NB4 (cell line): ENCODE measurements around the gene CYLD.

Experiments used
- POLR2A ChIP-seq: IDR thresholded peaks from 2 replicates; pipeline ENCODE4 v1.6.1; 2011; ENCODE audit warnings: mild to moderate bottlenecking; ENCODE audit not compliant: insufficient read length; ENCODE audit errors: extremely low read depth
- TF ChIP-seq, protein P1 (sequence below): IDR thresholded peaks from one replicate; pipeline ENCODE4 v1.5.1; 2012; ENCODE audit warnings: low read depth, low read length

- TF ChIP-seq, protein P1, sequence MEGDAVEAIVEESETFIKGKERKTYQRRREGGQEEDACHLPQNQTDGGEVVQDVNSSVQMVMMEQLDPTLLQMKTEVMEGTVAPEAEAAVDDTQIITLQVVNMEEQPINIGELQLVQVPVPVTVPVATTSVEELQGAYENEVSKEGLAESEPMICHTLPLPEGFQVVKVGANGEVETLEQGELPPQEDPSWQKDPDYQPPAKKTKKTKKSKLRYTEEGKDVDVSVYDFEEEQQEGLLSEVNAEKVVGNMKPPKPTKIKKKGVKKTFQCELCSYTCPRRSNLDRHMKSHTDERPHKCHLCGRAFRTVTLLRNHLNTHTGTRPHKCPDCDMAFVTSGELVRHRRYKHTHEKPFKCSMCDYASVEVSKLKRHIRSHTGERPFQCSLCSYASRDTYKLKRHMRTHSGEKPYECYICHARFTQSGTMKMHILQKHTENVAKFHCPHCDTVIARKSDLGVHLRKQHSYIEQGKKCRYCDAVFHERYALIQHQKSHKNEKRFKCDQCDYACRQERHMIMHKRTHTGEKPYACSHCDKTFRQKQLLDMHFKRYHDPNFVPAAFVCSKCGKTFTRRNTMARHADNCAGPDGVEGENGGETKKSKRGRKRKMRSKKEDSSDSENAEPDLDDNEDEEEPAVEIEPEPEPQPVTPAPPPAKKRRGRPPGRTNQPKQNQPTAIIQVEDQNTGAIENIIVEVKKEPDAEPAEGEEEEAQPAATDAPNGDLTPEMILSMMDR = no peak
- TF ChIP-seq POLR2A = no peak
Observed at GRCh38 chr16:50844840-50845239, 103.0 kb downstream of the CYLD start.
